Cardiac fibroblast (primary cell): Measurements from ENCODE around the gene PIAS3.

Experiments used
- DNase-seq, 2 donors: peaks; one replicate each; pipeline versions ENCODE4 v3.0.0 to v3.0.0-alpha.2; 2010; ENCODE audit warnings: low read depth in 2 of 2
- H3K4me3 ChIP-seq, 2 donors: replicated peaks in 1 of 2; 1 replicate in 1 of 2; 2 replicates in 1 of 2; pipeline ENCODE4 v1.5.1; 2011; ENCODE audit warnings: low read depth in 2 of 2, low read length in 2 of 2, mild to moderate bottlenecking in 2 of 2, moderate library complexity in 1 of 2
- CTCF ChIP-seq: IDR thresholded peaks from one replicate; pipeline ENCODE4 v1.5.1; 2011; ENCODE audit warnings: low read depth, mild to moderate bottlenecking, low read length, inconsistent platforms

PIAS3 gene

GRCh38 chr1:145859491-145860023 is 676 bp upstream of the PIAS3 start:
- TF ChIP-seq CTCF, result peak; percentile 12
- peak; percentile 86 to 93 for DNase-seq
- H3K4me3 ChIP-seq, result peak overlapping the region; percentile 74 to 77

GRCh38 chr1:145858238-145858900 is 512 bp downstream of the PIAS3 start:
- peak; percentile 35 to 43 for DNase-seq
- TF ChIP-seq CTCF, result no peak
- peak overlapping the region; percentile 74 to 77 for H3K4me3 ChIP-seq

GRCh38 chr1:145857170-145857569 is 1.7 kb downstream of the PIAS3 start:
- no peak overlapping the region for H3K4me3 ChIP-seq
- no peak for TF ChIP-seq CTCF
- no peak for DNase-seq

GRCh38 chr1:145855426-145855948 is 3.4 kb downstream of the PIAS3 start:
- no peak overlapping the region for H3K4me3 ChIP-seq
- no peak for DNase-seq
- peak; percentile 11 for TF ChIP-seq CTCF

- peak; percentile 65 for TF ChIP-seq CTCF
- peak; percentile 77 to 89 for DNase-seq
- no peak overlapping the region for H3K4me3 ChIP-seq
Measured at GRCh38 chr1:145849356-145850160, 9.3 kb downstream of the PIAS3 start.

- no peak for DNase-seq
- no peak overlapping the region for H3K4me3 ChIP-seq
- no peak for TF ChIP-seq CTCF
Measured at GRCh38 chr1:145847827-145848226, 11.1 kb downstream of the PIAS3 start.
